HG03460 (cell line): Measurements from ENCODE around the gene MINDY4B.

Source experiments
- ATAC-seq: cut with Tn5 transposase; IDR thresholded peaks from one replicate; pipeline ENCODE4 v1.9.1; 2021; ENCODE audit not compliant: unreplicated experiment

MINDY4B gene

DNA sequence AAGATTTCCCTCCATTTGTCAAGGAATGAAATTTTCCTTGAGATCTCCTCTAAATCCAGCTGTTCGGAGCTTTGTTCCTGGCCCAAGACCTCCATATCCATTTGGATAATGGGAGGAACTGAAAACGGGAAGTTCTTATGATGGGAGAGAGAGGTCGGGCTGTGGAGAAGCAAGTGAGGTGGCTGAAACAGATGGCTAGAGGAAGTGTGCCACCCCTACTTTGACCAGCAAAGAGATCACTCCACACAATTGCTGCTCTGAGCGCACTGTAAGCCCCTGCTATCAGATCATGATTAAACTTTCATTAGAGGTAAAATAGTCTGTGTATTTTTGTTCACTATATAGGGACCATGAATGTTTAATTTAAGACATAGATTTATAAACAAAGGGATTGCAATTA, at the start of gene MINDY4B:
TSS of gene MINDY4B (minus strand) at position 101 of the 400 bp plus-strand sequence. CDS start at position 101, 0 bp downstream.
- no peak for ATAC-seq

DNA sequence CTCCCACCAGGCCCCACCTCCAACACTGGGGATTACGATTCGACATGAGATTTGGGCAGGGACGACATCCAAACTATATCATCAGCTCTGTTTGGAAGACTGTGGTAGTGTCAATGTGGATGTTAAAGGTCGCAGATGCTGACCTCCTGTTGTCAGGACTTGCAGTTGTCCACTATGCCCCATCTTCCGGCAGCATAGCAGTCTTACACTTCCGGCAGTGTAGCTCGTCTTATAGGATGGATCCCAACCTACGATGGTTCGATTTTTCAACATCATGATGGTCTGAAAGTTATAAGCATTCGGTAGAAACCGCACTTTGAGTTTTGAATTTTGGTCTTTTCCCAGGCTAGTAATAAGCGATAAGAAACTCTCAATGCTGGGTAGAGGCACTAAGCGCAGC, 46.7 kb upstream of the MINDY4B start:
- ATAC-seq, result no peak

DNA sequence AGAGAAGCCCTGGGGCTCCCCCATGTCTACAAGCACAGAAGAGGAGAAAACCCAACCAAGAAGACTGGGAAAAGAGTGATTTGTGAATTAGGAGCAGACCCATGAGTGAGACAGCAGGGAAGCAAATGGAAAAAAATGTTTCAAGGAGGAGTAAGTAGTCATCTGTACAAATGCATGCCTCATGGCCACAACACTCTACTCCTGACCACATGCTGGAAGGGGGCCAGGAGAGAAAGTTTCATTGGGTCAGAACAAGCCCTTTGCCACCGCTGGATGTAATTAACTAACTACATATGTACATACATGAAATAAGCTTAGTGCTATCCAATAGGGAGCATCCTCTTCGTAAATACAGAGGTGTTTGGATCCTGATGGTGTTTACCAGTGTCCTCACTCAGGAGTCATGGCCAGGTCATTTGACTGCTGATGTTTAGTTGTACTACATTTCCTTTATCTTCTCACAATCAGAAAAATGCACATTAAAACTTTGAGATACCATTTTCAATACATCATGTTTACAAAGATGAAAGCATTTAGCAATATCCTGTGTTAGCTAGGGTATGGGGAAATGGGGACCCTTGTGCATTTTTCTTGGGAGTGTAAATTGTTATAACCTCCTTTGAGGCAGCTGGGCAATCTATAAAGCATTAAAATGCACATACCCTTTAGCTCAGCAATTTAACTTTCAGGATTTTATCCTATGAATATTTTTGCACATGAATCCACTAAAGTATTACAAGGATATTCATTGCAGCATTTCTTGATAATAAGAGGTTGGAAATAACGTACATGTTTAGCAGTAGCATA, 40.2 kb upstream of the MINDY4B start:
- no peak for ATAC-seq

DNA sequence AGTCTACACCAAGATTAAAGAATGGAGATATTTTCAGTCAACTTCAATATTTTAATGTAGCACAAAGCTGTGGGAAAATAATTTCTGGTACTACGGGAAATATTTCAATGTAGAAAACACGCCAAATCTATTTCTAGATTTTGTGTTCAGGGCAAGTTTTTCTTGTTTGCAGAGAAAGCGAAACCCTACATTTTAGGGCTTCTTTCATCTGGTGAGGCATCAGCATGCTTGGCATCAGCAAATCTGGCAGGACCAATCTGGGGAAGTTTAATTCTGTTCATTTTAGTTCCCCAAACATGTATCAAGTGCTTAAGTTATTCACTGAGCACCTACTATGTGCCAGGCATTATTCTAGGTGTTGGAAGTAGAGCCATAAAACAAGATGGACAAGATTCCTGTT, 37.0 kb upstream of the MINDY4B start:
- ATAC-seq, result no peak

DNA sequence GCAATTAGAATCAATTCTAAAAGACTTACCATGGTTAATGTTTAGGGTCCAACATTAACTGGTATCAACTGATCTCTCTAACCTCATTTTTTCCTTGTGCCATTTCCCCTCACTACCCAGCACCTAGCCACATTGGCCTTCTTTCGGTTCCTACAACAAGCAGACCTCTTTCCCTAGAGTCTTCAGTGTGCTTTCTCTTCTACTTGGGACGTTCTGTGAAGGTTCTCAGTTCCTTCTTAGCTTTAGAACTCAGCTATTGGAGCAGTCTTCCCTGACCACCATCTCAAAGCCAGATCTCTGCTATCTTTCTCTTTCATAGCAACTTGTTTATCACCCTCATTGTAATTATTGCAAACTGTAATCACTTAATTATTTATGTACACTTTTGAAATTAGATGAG, 31.5 kb upstream of the MINDY4B start:
- peak; percentile 84 for ATAC-seq

DNA sequence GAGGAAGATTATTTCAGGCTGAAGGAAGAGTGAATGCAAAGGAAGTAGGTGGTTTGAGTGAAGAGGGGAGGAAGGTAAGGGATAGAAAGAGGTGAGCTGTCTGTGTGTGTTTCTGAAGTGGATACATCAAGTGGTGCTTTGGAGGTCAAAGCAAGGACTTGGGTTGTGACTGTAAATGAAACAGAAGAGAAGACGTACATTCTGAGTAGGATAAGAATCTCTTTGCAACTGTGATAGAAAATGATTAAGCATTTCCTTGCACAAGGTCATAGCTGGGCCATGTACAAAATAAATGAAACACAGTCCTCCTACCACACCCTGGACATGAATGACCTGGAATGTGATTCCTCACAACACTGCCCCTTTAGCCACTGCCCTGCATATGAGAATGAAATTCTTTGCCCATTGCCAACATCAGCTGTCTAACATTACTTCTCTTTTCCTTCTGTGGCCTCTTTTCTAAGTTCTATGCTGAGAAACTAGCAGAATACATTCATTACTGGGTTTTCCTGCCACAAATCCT, 28.3 kb upstream of the MINDY4B start:
- no peak for ATAC-seq

DNA sequence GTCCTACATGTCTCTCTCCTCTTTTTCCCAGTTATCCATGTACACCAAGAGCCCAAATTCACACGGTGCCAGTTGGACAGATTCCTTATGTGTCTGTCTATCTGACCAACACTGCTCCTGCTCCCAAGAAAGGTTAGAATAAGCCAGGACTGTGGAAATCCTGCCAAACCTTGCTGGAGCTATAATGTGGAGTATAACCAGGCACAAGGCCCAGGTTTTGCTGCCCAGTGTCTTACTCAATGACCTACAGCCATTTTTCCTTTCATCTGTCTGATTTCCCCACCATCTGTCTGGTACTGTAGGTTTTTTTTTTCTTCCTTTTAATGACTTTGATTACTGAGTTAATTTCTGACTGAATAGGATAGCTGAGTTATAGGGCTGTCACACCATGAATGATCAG, 26.5 kb upstream of the MINDY4B start:
- no peak for ATAC-seq

DNA sequence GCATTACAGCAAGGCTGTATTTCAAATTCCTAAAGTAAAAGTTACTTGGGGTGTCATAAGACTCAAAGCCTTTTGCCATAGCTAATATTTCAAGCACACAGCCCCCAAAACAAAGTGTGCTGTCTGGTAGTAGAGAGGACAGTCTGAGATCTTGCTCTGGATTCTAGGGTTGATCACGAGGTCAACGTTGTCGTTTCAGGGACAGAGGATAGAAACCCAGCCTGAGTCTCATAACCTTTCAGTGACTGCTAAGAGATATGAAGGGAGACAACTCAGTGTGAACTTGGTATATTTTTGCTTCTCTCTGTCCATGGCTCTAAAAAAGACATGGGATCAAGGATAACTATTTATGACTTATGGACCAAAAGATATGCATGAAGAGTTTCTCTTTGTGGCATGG, 25.6 kb upstream of the MINDY4B start:
- ATAC-seq, result no peak

DNA sequence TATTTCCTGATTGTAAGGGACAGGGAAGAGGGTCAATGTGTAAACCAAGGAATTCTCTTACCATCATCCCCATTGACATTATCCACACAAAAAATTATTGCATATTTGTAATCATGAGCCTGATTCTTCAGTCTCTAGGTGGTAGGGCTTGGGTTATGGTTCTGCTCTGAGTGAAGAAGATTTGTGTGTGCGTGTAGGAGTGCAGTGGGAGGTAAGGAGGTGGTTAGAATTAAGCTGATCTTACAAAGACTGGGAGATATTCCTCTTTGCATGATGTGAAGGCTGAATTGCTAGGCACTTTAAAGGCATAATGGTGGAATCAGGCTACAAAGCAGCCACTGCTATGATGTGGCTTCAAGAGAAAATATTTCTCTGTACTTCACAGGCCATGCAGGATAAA, 23.0 kb upstream of the MINDY4B start:
- ATAC-seq, result no peak

DNA sequence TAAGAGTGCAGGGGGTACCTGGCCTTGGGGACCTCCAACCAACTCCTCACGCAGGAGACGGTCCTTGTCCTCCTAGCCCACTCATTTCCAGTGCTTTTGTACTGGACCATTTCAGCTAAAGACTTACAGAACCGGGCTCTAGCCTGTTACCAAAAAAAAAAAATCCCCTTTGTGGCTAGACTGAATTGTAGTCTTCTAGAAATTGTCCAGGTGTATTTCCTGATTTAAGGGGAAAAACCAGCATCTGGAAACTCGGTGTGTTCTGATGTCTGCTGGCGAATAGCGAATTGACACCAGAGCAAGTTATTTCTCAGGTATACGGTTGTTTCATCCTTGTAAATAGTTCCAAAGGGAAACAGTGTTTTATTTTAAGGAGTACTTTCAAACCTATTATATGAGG, 21.1 kb upstream of the MINDY4B start:
- ATAC-seq, result no peak

DNA sequence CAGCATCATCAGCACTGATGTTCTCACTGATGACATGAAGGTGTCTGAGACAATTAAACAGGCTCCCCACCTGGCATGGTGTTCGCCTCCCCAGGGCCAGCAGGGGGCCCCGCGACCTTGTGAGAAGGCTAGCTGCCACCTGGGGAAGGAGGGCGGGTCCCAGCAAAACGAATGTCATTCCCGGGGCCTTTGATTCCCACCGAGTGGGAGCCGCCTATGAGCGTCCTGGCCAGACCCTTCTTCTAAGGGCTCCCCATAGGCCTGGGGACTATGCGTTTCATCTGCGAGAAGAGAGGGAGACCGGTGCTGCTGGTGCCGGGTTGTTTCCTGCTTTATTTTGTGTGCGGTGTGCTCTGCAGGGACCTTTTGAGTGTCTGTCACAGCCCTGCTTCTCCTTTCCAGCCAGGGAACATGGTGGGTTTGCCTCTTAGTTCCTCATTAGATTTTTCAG, 20.5 kb upstream of the MINDY4B start:
- peak; percentile 89 for ATAC-seq

DNA sequence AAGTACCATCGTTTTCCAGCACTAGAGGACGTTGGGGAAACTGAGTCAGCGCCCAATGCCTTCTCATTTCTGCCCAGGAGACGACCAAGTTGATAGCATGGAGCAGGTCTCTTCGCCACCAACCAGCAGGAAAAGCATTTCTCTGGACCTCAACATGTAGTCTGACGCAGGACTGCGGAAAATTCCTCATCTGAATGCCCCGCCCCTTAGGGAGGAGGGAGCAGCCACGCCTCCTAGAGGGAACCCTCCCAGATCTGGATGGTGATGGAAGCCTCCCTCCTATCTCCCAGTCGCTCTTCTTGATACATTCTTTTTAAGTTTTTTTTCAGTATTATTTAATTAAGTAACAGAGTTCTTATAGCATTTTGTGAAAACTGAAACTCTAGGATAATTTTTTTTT, 17.4 kb upstream of the MINDY4B start:
- no peak for ATAC-seq

DNA sequence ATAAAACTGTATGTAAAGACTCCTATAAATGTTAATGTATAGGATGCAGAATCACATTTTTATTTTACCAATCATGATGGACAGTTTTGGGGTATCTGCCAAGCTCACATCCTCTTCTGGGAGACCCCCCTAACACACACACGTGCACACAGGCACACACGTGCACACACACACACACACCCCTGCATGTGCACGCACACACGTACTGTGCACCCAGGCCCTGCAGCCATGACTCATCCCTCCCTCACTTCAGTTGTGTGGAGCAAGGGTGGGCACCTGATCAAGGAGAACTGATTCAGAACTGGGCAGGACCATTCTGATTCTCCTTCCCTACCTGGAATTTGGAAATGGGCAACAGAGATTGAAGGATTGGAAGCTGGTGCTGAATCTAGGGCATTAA, 16.0 kb upstream of the MINDY4B start:
- no peak for ATAC-seq

DNA sequence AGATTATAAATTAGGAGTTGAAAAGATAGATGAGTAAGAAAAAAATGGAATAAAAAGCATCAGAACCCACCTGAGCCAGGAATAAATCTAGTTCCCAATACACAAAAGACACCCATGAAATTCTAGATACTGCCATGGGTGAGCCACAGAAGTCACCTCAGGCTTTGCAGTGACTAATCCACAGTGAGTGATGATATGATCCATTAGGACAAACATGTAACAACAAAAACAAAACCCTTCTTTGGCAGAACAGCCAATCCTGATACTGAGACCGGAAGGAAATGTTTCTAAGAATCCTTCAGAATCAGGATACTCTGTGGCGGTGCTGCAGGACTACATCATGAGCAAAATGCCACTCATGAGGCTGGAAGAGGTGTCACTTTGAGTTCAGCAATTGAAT, 15.0 kb upstream of the MINDY4B start:
- no peak for ATAC-seq

DNA sequence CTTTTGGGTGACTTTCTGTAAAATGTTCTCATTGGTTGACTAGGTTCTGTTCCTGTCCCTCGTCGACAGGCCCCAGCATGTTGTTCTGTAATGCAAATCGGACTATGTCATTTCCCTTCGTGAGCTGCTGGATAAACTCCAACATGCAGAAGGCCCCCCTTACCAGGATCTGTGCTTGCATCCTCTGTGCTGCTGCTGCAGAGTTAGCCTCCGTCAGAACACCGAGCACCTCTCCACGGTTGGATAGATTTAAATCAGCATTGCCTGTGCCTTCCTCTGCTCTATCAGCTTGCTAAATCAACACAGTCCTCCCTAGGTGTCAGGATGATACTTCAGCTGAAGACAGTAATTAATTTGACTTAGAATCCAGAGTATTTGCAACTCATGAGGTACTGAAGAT, 12.7 kb upstream of the MINDY4B start:
- ATAC-seq, result no peak

DNA sequence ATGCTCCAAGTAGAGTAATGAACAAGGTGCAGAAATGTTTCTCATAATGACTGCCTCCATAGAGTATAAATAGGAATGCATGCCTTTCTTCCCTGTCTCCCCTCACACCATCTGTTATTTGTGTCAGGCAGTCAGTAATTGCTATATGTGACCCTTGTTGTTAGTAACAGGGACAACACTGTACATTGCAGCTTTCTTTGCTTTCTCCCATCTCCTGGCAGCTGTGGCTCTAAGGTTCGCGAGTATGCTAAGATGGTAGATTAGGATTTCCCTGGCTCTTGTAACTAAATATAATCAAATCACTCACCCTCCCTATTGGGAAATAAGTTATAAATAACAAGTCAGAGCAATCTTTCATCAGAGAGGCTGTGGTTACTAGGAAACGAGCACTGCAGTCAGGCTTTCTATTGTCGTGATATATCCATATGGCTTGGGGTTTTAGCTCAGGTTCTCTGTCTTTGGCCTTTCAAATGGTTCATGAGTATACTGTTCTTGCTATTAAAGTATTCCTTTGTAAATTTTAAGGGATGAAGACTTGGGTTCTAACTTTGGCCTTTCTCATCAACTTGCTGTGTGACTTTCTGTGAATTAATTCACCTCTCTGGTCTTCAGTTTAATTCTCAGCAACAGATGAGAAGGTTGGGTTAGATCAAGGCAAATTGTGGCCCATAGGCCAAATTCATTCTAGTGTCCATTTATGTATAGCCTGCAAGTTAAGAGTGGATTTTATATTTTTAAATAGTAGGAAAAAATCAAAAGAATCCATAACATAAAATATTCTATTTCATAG, 8.1 kb upstream of the MINDY4B start:
- no peak for ATAC-seq

DNA sequence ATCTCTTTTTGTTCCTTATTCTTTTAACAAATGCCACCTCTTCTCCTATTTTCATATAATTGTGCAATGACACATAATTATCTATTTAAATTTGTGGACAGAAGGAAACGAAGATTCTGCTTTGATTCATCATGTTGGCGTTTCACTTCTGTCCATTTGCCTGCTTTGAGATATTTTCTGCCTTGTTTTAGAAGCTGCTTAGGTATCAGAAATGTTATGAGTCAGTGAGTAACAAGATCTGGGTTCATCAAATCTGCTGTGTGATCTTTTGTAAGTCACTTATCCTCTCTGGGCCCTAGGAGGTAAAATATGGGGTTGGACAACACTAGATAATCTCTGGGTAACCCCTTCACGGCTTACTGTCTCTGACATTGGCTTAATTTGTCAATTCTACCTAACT, 7.3 kb upstream of the MINDY4B start:
- ATAC-seq, result no peak

DNA sequence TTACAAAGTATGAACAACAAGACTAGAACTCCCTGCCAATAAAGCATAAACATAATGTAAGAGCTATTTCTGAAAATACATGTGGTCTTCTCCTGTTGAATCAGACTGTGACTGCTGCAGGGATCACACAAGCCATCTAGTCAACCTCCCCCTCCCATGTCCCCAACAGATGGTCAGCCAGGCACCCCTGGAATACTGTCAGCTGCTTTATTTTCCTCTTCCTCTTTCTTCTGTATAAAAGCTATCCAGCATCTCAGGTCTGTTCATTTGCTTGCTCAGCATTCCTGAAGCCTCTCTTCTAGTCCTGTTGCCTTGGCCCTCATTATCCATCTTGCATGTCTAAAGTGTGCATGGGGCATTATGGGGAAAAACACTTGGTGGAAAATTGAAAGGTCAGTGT, 6.5 kb upstream of the MINDY4B start:
- ATAC-seq, result no peak

DNA sequence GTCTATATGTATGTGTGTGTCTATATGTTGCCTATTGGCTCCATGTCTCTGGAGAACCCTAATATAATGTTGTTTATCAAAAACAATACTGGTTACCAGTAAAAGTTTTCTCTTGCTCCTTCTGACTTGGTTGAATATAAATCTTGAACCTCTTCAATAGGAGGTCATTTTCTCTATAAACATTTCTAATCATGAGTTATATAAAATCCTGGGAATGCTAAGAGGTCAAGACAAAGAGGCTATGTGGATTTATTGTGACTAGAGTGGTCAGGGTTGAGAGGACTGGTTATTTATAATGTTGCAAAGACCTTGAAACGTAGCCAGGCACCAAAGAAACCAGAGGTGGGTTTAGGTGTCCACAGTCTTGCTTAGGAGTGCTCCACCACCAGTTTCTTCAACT, 1.2 kb upstream of the MINDY4B start:
- no peak for ATAC-seq

DNA sequence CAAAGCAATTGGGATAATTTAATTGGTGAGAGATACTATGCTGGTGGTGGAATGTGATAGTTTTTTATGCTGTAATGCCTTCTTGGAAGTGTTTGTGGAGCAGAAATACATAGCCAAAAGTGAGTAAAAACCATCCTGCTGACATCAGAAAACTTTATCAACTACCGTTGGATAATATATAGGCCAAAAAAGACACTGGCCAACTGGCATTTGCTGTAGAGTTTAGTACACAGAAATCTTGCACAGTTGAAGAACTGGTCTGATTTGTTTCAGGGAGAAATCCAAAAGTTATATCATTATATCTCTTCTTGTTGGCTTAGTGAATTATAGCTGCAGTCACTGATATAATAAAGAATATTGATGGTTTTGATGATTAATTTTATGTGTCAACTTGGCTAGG, 507 bp upstream of the MINDY4B start:
- no peak for ATAC-seq

DNA sequence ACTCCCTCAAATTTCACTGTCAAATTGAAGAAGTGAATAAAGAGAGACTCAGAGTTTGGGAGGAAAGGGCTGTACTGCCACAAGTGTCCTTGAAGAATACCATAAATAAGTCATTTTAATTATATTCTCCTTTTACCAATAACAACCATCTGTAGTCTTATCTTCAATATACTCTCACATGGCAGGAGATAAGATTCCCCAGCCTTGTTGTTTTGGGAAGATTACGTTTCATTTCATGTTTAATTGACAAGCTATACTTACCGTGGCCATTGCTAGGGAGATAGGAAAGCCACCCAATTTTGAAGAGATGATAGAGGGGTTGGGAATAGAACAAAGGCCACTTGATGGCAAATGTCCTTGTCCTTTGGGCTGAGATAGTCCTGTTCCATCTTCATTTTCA, 2.3 kb downstream of the MINDY4B start:
- no peak for ATAC-seq

DNA sequence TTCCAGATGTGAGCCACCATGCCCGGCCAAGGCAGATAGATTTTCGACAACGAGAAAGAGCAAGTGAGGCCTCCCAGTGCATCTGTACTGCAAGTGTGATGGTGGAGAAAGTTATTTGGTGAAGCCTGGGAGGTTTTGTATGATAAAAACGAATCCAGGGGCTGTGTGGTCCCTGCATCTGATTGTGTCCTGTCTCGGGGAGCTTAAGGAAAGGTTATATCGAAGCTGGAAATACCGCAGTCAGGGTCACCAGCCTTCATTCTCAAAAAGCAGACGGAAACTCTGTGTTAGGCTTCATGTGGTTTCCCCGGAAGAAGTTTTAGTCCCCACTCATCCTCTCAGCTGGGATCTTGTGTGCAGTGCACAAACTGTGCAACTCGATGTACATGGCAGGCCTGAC, 3.4 kb downstream of the MINDY4B start:
- ATAC-seq, result no peak
